Measurements from ENCODE around the gene AMOTL2. TPM values are rescaled to one million over a fixed set of nuclear protein-coding genes. Genes with fewer than 3 reads are reported as not detected.

The AMOTL2 gene
- total RNA-seq, 3 donors from 2014 or later, result 78.3 to 281 (median 83.2) TPM

GRCh38 chr3:134357261-134357913, 16.9 kb downstream of the AMOTL2 start:
- TF ChIP-seq POLR2A (IDR thresholded peaks at IDR 0.05), result no peak
- no peak for TF ChIP-seq POLR2AphosphoS5 (IDR thresholded peaks at IDR 0.05)
- TF ChIP-seq CTCF (IDR thresholded peaks at IDR 0.05), result no peak
- no peaks in the 10 kb centered on the region for H3K27me3 ChIP-seq
- H3K4me3 ChIP-seq, result peak overlapping the region in 1 of 3 donors; percentile 29
- intact Hi-C loops (cut with DNase I; ENCODE audit: low total_unique reads), result no loop called here
- H3K4me1 ChIP-seq, result peaks cover 32 to 36% of the 10 kb centered on the region in 2 donors
- H3K9me3 ChIP-seq, result no peaks in the 10 kb centered on the region
- no peak for DNase-seq (ENCODE audit: low spot score in 2 of 2)
- peaks cover 6% of the 10 kb centered on the region for H3K36me3 ChIP-seq
- H3K27ac ChIP-seq, result peak overlapping the region; percentile 97 to 100

GRCh38 chr3:134356411-134357040, 17.7 kb downstream of the AMOTL2 start:
- no peak for DNase-seq (ENCODE audit: low spot score in 2 of 2)
- intact Hi-C loops (cut with DNase I; ENCODE audit: low total_unique reads), result no loop called here
- Histone ChIP-seq H3K4me3 (no peak overlapping the region), H3K9me3 (no peaks in the 10 kb centered on the region), H3K27ac (peak overlapping the region; percentile 97 to 100), H3K36me3 (peaks cover 6% of the 10 kb centered on the region), H3K4me1 (peaks cover 41% of the 10 kb centered on the region in 2 donors), H3K27me3 (no peaks in the 10 kb centered on the region)
- TF ChIP-seq CTCF (IDR thresholded peaks at IDR 0.05), result no peak
- no peak for TF ChIP-seq POLR2A (IDR thresholded peaks at IDR 0.05)

GRCh38 chr3:134355416-134355815, 18.8 kb downstream of the AMOTL2 start:
- TF ChIP-seq CTCF (IDR thresholded peaks at IDR 0.05), result no peak
- no peak for TF ChIP-seq POLR2AphosphoS5 (IDR thresholded peaks at IDR 0.05)
- no peak for TF ChIP-seq POLR2A (IDR thresholded peaks at IDR 0.05)
- Histone ChIP-seq H3K27me3 (no peaks in the 10 kb centered on the region), H3K4me3 (no peak overlapping the region), H3K27ac (peak overlapping the region; percentile 79 to 86), H3K36me3 (peaks cover 5% of the 10 kb centered on the region), H3K4me1 (peaks cover 44 to 45% of the 10 kb centered on the region in 2 donors), H3K9me3 (no peaks in the 10 kb centered on the region)
- no peak for DNase-seq (ENCODE audit: low spot score in 2 of 2)
- intact Hi-C loops (cut with DNase I; ENCODE audit: low total_unique reads), result no loop called here

GRCh38 chr3:134354612-134355251, 19.5 kb downstream of the AMOTL2 start:
- Histone ChIP-seq H3K4me3 (no peak overlapping the region), H3K9me3 (no peaks in the 10 kb centered on the region), H3K27ac (peak overlapping the region; percentile 79 to 86), H3K36me3 (no peaks in the 10 kb centered on the region), H3K4me1 (peaks cover 43 to 45% of the 10 kb centered on the region in 2 donors), H3K27me3 (no peaks in the 10 kb centered on the region)
- TF ChIP-seq CTCF (IDR thresholded peaks at IDR 0.05) (no peak), POLR2AphosphoS5 (IDR thresholded peaks at IDR 0.05) (peak in 1 of 3 donors; percentile 1), POLR2A (IDR thresholded peaks at IDR 0.05) (no peak)
- no peak for DNase-seq (ENCODE audit: low spot score in 2 of 2)
- intact Hi-C loops (cut with DNase I; ENCODE audit: low total_unique reads), result no loop called here
